Suprapubic skin (tissue), 4 donors: ENCODE results near the gene ZNF837.

Experiments
- CTCF ChIP-seq, 2 donors: fragments of 200-600 bp in 1 of 2; fragments of 450-650 bp in 1 of 2; sonication (generic) in 1 of 2; IDR thresholded peaks; one replicate each; pipeline ENCODE4 v1.5.1; 2016 to 2019; ENCODE audit warnings: antibody characterized with exemption in 2 of 2, mild to moderate bottlenecking in 1 of 2, moderate library complexity in 1 of 2
- EP300 ChIP-seq: sonication (generic); formaldehyde crosslinking; IDR thresholded peaks from one replicate; pipeline ENCODE4 v1.6.1; 2017; ENCODE audit warnings: antibody characterized with exemption
- POLR2A ChIP-seq, 2 donors: fragments of 450-650 bp; IDR thresholded peaks; one replicate each; pipeline ENCODE4 v1.6.1; 2017; ENCODE audit warnings: antibody characterized with exemption in 2 of 2, mild to moderate bottlenecking in 2 of 2, moderate library complexity in 2 of 2
- POLR2AphosphoS5 ChIP-seq, 3 donors: sonication (generic); formaldehyde crosslinking; IDR thresholded peaks; one replicate each; pipeline ENCODE4 v1.6.1; 2017; ENCODE audit warnings: antibody characterized with exemption in 3 of 3

- TF ChIP-seq CTCF (IDR thresholded peaks at IDR 0.05), result no peak
- no peak for TF ChIP-seq POLR2AphosphoS5 (IDR thresholded peaks at IDR 0.05)
- no peak for TF ChIP-seq POLR2A (IDR thresholded peaks at IDR 0.05)
- TF ChIP-seq EP300, result no peak
These were observed 21.1 kb upstream of the ZNF837 start for GRCh38 chr19:58401840-58402421.
